MCF 10A (cell line): ENCODE results near the gene PPFIA1. TPM values are rescaled to one million over a fixed set of nuclear protein-coding genes. Genes with fewer than 3 reads are reported as not detected.
A peak's percentile ranks its signal among the peaks of the same experiment; 100 is the strongest.

Experiments used
- BruUV-seq: library from RNA; stranded (reverse); fragments of 400-500 nt; replicated peaks from 2 replicates; lab custom pipeline; 2021; lab: Mats Ljungman, UMichigan
- CTCF ChIA-PET: fragments of 300-600 bp; sonication (Branson Sonifier 250); formaldehyde crosslinking; extraction: SDS; loops from one replicate; lab custom pipeline; 2021; ENCODE audit warnings: antibody characterized with exemption, inconsistent platforms; lab: Yijun Ruan, JAX
- POLR2A ChIA-PET: fragments of 300-600, 350-650 bp; sonication (Branson Sonifier 250); formaldehyde crosslinking; extraction: SDS; loops from one replicate; lab custom pipeline; 2020; ENCODE audit warnings: antibody characterized with exemption, inconsistent platforms; lab: Yijun Ruan, JAX
- DNase-seq: peaks from one replicate; pipeline ENCODE4 v3.0.0-alpha.2; 2018; ENCODE audit not compliant: unreplicated experiment
- H3K27ac Mint-ChIP-seq: one replicate; pipeline ENCODE4 v1.8.0; 2022; ENCODE audit warnings: mild to moderate bottlenecking, low read depth, mixed read lengths; ENCODE audit not compliant: unreplicated experiment
- H3K27me3 Mint-ChIP-seq: one replicate; pipeline ENCODE4 v1.8.0; 2022; ENCODE audit warnings: mixed read lengths; ENCODE audit not compliant: insufficient read depth, unreplicated experiment
- H3K36me3 Mint-ChIP-seq: one replicate; pipeline ENCODE4 v1.8.0; 2022; ENCODE audit warnings: mild to moderate bottlenecking, moderate library complexity, mixed read lengths; ENCODE audit not compliant: insufficient read depth, unreplicated experiment
- H3K4me1 Mint-ChIP-seq: one replicate; pipeline ENCODE4 v1.8.0; 2022; ENCODE audit warnings: mixed read lengths; ENCODE audit not compliant: insufficient read depth, unreplicated experiment
- H3K4me3 Mint-ChIP-seq: one replicate; pipeline ENCODE4 v1.8.0; 2022; ENCODE audit warnings: mild to moderate bottlenecking, moderate library complexity, mixed read lengths; ENCODE audit not compliant: unreplicated experiment
- H3K9me3 Mint-ChIP-seq: one replicate; pipeline ENCODE4 v1.8.0; 2022; ENCODE audit warnings: mixed read lengths; ENCODE audit not compliant: unreplicated experiment
- CTCF ChIP-seq: fragments of 200-600 bp; IDR thresholded peaks from one replicate; pipeline ENCODE4 v1.8.0; 2022; ENCODE audit warnings: antibody characterized with exemption, mild to moderate bottlenecking; ENCODE audit not compliant: unreplicated experiment
- intact Hi-C: fragments of 100-400 bp; cut with micrococcal nuclease; formaldehyde crosslinking; loops from 2 replicates; pipeline ENCODE4 v1.14.1; 2022
- total RNA-seq: library from RNA; stranded (reverse); gene quantifications from 2 replicates; pipeline ENCODE4 v1.2.3, GENCODE V29; 2022

PPFIA1 gene
- total RNA-seq, 1 experiment from 2014 or later: 78.8 TPM

GRCh38 chr11:70301191-70301590 is 30.7 kb downstream of the PPFIA1 start:
- POLR2A ChIA-PET: no interaction called here
- CTCF ChIA-PET: no interaction called here
- Mint-ChIP-seq H3K27ac (no peak overlapping the region), H3K9me3 (no peaks in the 10 kb centered on the region), H3K27me3 (no peaks in the 10 kb centered on the region), H3K36me3 (peaks cover 36% of the 10 kb centered on the region), H3K4me1 (peaks cover 5% of the 10 kb centered on the region), H3K4me3 (no peak overlapping the region)
- intact Hi-C loops: no loop called here
- no peak for TF ChIP-seq CTCF
- no peak for DNase-seq
- BruUV-seq: no TSS peak

GRCh38 chr11:70301721-70302418 is 31.4 kb downstream of the PPFIA1 start:
- BruUV-seq: no TSS peak
- ChIA-PET POLR2A (interaction anchor here (0.6 kb wide), 1 partner anchor 97 kb away, joined by 3 read pairs; no protein-coding TSS in a partner anchor), CTCF (no interaction called here)
- no peak for DNase-seq
- H3K4me3 Mint-ChIP-seq: no peak overlapping the region
- peaks cover 36% of the 10 kb centered on the region for H3K36me3 Mint-ChIP-seq
- H3K4me1 Mint-ChIP-seq: peaks cover 11% of the 10 kb centered on the region
- no peak for TF ChIP-seq CTCF
- no peaks in the 10 kb centered on the region for H3K27me3 Mint-ChIP-seq
- H3K27ac Mint-ChIP-seq: peak overlapping the region; percentile 49
- H3K9me3 Mint-ChIP-seq: no peaks in the 10 kb centered on the region
- intact Hi-C loops: no loop called here

GRCh38 chr11:70302419-70302752 is 31.9 kb downstream of the PPFIA1 start:
- Mint-ChIP-seq H3K36me3 (peaks cover 36% of the 10 kb centered on the region), H3K27ac (peak overlapping the region; percentile 49), H3K4me1 (peaks cover 16% of the 10 kb centered on the region), H3K27me3 (no peaks in the 10 kb centered on the region), H3K9me3 (no peaks in the 10 kb centered on the region), H3K4me3 (no peak overlapping the region)
- ChIA-PET CTCF (interaction anchor here (0.7 kb wide), 1 partner anchor 34 kb away, joined by 5 read pairs; no protein-coding TSS in a partner anchor), POLR2A (interaction anchor here (0.6 kb wide), 1 partner anchor 97 kb away, joined by 3 read pairs; no protein-coding TSS in a partner anchor)
- intact Hi-C loops: no loop called here
- DNase-seq: no peak
- no peak for TF ChIP-seq CTCF
- BruUV-seq: no TSS peak

GRCh38 chr11:70303070-70303469 is 32.6 kb downstream of the PPFIA1 start:
- no TSS peak for BruUV-seq
- CTCF ChIA-PET: interaction anchor here (0.7 kb wide), 1 partner anchor 33 kb away, joined by 5 read pairs; no protein-coding TSS in a partner anchor
- Mint-ChIP-seq H3K36me3 (peaks cover 42% of the 10 kb centered on the region), H3K4me3 (no peak overlapping the region), H3K9me3 (no peaks in the 10 kb centered on the region), H3K27ac (no peak overlapping the region), H3K27me3 (no peaks in the 10 kb centered on the region), H3K4me1 (peaks cover 16% of the 10 kb centered on the region)
- POLR2A ChIA-PET: no interaction called here
- no peak for TF ChIP-seq CTCF
- intact Hi-C loops: no loop called here
- DNase-seq: no peak
